ENCODE results near the gene HS3ST3A1. TPM values are rescaled to one million over a fixed set of nuclear protein-coding genes. Genes with fewer than 3 reads are reported as not detected.

The HS3ST3A1 gene
- total and polyA plus RNA-seq, 4 donors = 0.40 to 6.5 (median 2.5) TPM

DNA sequence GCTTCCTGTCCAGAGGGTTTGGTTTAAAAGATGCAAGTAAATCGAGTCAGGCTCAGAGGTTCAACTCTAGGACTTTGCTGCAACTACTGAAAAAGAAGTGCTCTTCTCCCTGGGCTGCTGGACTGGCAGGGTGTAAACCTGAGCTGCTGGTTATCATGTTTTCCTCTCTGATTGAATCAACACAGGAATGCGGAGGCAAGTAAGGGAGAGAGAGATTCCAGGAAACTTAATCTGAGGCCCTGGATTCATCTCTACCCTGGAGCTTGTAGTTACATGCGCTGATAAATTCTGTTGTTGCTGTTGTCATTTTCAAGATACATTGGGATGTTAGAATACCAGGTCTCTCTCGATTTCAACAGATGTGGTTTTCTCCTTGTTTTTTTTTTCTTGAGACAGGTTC lies 8.2 kb upstream of the HS3ST3A1 start:
- whole genome bisulfite sequencing = 69% methylated on average over 4 of the region's 4 CpGs
- Histone ChIP-seq H3K9me3 (ENCODE audit: control insufficient read depth in 4 of 4, low read length in 3 of 4) (peaks cover 0 to 2% (median 0%) of the 10 kb centered on the region in 4 donors), H3K9ac (ENCODE audit: low read depth in 1 of 2, low read length in 2 of 2) (no peak overlapping the region), H3K4me3 (ENCODE audit: low read depth in 1 of 3, low read length in 3 of 3) (no peak overlapping the region), H3K27ac (ENCODE audit: low read depth in 1 of 2, low read length in 2 of 2) (no peak overlapping the region), H3K4me1 (ENCODE audit: control insufficient read depth in 4 of 4, insufficient read depth in 4 of 4, low read length in 3 of 4) (no peaks in the 10 kb centered on the region), H3K36me3 (ENCODE audit: control insufficient read depth in 4 of 4, insufficient read depth in 3 of 4, low read depth in 1 of 4, low read length in 3 of 4) (no peaks in the 10 kb centered on the region), H3K27me3 (ENCODE audit: control insufficient read depth in 4 of 4, insufficient read depth in 4 of 4, low read length in 3 of 4) (peaks cover 0 to 4% (median 0%) of the 10 kb centered on the region in 4 donors)
- no peak for DNase-seq (ENCODE audit: low spot score)
- TF ChIP-seq EGR1 (IDR thresholded peaks at IDR 0.05; ENCODE audit: low read depth in 2 of 2) (no peak), GABPA (IDR thresholded peaks at IDR 0.05 in 1 of 2, conservative IDR thresholded peaks at IDR 0.05 in 1 of 2) (no peak), FOXA2 (IDR thresholded peaks at IDR 0.05) (no peak), HNF4A (conservative IDR thresholded peaks at IDR 0.05) (no peak), RAD21 (IDR thresholded peaks at IDR 0.05) (no peak), NR2F2 (IDR thresholded peaks at IDR 0.05) (no peak), FOXA1 (IDR thresholded peaks at IDR 0.05) (no peak), SP1 (IDR thresholded peaks at IDR 0.05) (no peak), YY1 (IDR thresholded peaks at IDR 0.05) (no peak)
- TF ChIP-seq, protein P1, sequence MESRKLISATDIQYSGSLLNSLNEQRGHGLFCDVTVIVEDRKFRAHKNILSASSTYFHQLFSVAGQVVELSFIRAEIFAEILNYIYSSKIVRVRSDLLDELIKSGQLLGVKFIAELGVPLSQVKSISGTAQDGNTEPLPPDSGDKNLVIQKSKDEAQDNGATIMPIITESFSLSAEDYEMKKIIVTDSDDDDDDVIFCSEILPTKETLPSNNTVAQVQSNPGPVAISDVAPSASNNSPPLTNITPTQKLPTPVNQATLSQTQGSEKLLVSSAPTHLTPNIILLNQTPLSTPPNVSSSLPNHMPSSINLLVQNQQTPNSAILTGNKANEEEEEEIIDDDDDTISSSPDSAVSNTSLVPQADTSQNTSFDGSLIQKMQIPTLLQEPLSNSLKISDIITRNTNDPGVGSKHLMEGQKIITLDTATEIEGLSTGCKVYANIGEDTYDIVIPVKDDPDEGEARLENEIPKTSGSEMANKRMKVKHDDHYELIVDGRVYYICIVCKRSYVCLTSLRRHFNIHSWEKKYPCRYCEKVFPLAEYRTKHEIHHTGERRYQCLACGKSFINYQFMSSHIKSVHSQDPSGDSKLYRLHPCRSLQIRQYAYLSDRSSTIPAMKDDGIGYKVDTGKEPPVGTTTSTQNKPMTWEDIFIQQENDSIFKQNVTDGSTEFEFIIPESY (IDR thresholded peaks at IDR 0.05) = no peak
- TF ChIP-seq, protein P2, sequence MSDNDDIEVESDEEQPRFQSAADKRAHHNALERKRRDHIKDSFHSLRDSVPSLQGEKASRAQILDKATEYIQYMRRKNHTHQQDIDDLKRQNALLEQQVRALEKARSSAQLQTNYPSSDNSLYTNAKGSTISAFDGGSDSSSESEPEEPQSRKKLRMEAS (IDR thresholded peaks at IDR 0.05) = no peak
- TF ChIP-seq, protein P3, sequence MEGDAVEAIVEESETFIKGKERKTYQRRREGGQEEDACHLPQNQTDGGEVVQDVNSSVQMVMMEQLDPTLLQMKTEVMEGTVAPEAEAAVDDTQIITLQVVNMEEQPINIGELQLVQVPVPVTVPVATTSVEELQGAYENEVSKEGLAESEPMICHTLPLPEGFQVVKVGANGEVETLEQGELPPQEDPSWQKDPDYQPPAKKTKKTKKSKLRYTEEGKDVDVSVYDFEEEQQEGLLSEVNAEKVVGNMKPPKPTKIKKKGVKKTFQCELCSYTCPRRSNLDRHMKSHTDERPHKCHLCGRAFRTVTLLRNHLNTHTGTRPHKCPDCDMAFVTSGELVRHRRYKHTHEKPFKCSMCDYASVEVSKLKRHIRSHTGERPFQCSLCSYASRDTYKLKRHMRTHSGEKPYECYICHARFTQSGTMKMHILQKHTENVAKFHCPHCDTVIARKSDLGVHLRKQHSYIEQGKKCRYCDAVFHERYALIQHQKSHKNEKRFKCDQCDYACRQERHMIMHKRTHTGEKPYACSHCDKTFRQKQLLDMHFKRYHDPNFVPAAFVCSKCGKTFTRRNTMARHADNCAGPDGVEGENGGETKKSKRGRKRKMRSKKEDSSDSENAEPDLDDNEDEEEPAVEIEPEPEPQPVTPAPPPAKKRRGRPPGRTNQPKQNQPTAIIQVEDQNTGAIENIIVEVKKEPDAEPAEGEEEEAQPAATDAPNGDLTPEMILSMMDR (IDR thresholded peaks at IDR 0.05; ENCODE audit: low read depth, low read length, missing input control) = no peak
- TF ChIP-seq, protein P4, sequence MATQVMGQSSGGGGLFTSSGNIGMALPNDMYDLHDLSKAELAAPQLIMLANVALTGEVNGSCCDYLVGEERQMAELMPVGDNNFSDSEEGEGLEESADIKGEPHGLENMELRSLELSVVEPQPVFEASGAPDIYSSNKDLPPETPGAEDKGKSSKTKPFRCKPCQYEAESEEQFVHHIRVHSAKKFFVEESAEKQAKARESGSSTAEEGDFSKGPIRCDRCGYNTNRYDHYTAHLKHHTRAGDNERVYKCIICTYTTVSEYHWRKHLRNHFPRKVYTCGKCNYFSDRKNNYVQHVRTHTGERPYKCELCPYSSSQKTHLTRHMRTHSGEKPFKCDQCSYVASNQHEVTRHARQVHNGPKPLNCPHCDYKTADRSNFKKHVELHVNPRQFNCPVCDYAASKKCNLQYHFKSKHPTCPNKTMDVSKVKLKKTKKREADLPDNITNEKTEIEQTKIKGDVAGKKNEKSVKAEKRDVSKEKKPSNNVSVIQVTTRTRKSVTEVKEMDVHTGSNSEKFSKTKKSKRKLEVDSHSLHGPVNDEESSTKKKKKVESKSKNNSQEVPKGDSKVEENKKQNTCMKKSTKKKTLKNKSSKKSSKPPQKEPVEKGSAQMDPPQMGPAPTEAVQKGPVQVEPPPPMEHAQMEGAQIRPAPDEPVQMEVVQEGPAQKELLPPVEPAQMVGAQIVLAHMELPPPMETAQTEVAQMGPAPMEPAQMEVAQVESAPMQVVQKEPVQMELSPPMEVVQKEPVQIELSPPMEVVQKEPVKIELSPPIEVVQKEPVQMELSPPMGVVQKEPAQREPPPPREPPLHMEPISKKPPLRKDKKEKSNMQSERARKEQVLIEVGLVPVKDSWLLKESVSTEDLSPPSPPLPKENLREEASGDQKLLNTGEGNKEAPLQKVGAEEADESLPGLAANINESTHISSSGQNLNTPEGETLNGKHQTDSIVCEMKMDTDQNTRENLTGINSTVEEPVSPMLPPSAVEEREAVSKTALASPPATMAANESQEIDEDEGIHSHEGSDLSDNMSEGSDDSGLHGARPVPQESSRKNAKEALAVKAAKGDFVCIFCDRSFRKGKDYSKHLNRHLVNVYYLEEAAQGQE (IDR thresholded peaks at IDR 0.05) = no peak
- TF ChIP-seq, protein P5, sequence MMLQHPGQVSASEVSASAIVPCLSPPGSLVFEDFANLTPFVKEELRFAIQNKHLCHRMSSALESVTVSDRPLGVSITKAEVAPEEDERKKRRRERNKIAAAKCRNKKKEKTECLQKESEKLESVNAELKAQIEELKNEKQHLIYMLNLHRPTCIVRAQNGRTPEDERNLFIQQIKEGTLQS (IDR thresholded peaks at IDR 0.05) = no peak

DNA sequence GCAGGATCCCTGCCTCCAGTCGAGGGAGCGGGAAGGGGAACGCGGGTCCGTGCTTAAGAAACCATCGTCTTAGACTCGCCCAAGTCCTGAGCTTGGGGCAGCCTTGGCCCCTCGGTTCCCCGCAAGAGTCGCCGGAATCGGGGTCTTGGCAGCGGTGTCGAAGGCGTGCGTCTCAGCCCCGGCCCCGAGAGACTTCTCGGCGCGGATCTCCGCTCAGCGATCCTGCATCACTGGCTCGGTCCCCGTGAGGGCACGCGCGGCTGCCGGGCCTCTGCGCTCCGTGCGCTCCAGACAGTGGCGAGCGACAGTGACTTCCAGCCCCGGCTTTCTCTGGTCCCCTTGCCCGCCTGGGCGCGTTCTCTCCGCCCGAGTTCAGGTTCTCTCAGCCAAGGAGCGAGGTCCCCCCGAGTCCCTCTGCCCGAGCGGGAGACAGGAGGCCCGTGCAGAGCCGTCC lies 380 bp downstream of the HS3ST3A1 start:
- 2% methylated on average over 46 of the region's 46 CpGs for WGBS

More for the DNA sequence above, 380 bp downstream of the HS3ST3A1 start:
- Histone ChIP-seq H3K4me1 (ENCODE audit: control insufficient read depth in 4 of 4, insufficient read depth in 4 of 4, low read length in 3 of 4) (peaks cover 14 to 19% (median 17%) of the 10 kb centered on the region in 4 donors), H3K36me3 (ENCODE audit: control insufficient read depth in 4 of 4, insufficient read depth in 3 of 4, low read depth in 1 of 4, low read length in 3 of 4) (no peaks in the 10 kb centered on the region), H3K27ac (ENCODE audit: low read depth in 1 of 2, low read length in 2 of 2) (peak overlapping the region in 1 of 2 donors; percentile 64), H3K4me3 (ENCODE audit: low read depth in 1 of 3, low read length in 3 of 3) (peak overlapping the region; percentile 21 to 64 (median 58)), H3K27me3 (ENCODE audit: control insufficient read depth in 4 of 4, insufficient read depth in 4 of 4, low read length in 3 of 4) (peaks cover 0 to 7% (median under 1%) of the 10 kb centered on the region in 4 donors), H3K9me3 (ENCODE audit: control insufficient read depth in 4 of 4, low read length in 3 of 4) (no peaks in the 10 kb centered on the region), H3K9ac (ENCODE audit: low read depth in 1 of 2, low read length in 2 of 2) (peak overlapping the region in 1 of 2 donors; percentile 13)
- DNase-seq (ENCODE audit: low spot score) = no peak
- TF ChIP-seq YY1 (IDR thresholded peaks at IDR 0.05) (no peak), GABPA (IDR thresholded peaks at IDR 0.05 in 1 of 2, conservative IDR thresholded peaks at IDR 0.05 in 1 of 2) (no peak), FOXA1 (IDR thresholded peaks at IDR 0.05) (no peak), FOXA2 (IDR thresholded peaks at IDR 0.05) (no peak), RXRA (IDR thresholded peaks at IDR 0.05) (no peak)
- TF ChIP-seq, protein P2 (IDR thresholded peaks at IDR 0.05) = no peak
- TF ChIP-seq, protein P1 (IDR thresholded peaks at IDR 0.05) = no peak
